HFF-Myc (cell line): ENCODE results near the gene HIBCH.
"Not testable (repeated sequence)": the region's sequence is repeated elsewhere in the genome, so short reads cannot be mapped to it uniquely, and the experiment has no call there.

ENCODE experiments used
- DNase-seq: peaks from one replicate; pipeline ENCODE4 v3.0.0-alpha.2; 2011; ENCODE audit warnings: low read depth; ENCODE audit errors: extremely low read depth
- H3K4me3 ChIP-seq: replicated peaks from 2 replicates; pipeline ENCODE4 v1.5.1; 2011; ENCODE audit warnings: low read depth, mild to moderate bottlenecking, control low read depth, low read length
- CTCF ChIP-seq: IDR thresholded peaks from 2 replicates; pipeline ENCODE4 v1.5.1; 2012; ENCODE audit warnings: mild to moderate bottlenecking, low read depth, low read length, control low read depth; ENCODE audit errors: missing control alignments

HIBCH gene

GRCh38 chr2:190165491-190165890 lies 154.1 kb downstream of the HIBCH start:
- TF ChIP-seq CTCF, result no peak
- no peak for DNase-seq
- H3K4me3 ChIP-seq, result no peak overlapping the region

GRCh38 chr2:190162851-190163250 lies 156.8 kb downstream of the HIBCH start:
- no peak for DNase-seq
- no peak overlapping the region for H3K4me3 ChIP-seq
- TF ChIP-seq CTCF, result no peak

- TF ChIP-seq CTCF, result no peak
- DNase-seq, result no peak
- H3K4me3 ChIP-seq, result no peak overlapping the region
Measured at GRCh38 chr2:190159453-190159852, 160.2 kb downstream of the HIBCH start.

GRCh38 chr2:190158798-190159434 lies 160.7 kb downstream of the HIBCH start:
- no peak overlapping the region for H3K4me3 ChIP-seq
- DNase-seq, result no peak
- TF ChIP-seq CTCF, result no peak

GRCh38 chr2:190157613-190158528 lies 161.8 kb downstream of the HIBCH start:
- not testable (repeated sequence) for H3K4me3 ChIP-seq

GRCh38 chr2:190156530-190157212 lies 163.0 kb downstream of the HIBCH start:
- no peak overlapping the region for H3K4me3 ChIP-seq
- no peak for DNase-seq
- no peak for TF ChIP-seq CTCF

More at GRCh38 chr2:190157613-190158528, 161.8 kb downstream of the HIBCH start:
- DNase-seq, result not testable (repeated sequence)
